SIG-M5 (cell line): ENCODE measurements around the gene GAGE10.
"Not testable (repeated sequence)": the region's sequence is repeated elsewhere in the genome, so short reads cannot be mapped to it uniquely, and the experiment has no call there.

Experiments used
- DNase-seq: peaks from one replicate; lab custom pipeline; 2025; lab: John Stamatoyannopoulos, UW

GAGE10 gene

DNA sequence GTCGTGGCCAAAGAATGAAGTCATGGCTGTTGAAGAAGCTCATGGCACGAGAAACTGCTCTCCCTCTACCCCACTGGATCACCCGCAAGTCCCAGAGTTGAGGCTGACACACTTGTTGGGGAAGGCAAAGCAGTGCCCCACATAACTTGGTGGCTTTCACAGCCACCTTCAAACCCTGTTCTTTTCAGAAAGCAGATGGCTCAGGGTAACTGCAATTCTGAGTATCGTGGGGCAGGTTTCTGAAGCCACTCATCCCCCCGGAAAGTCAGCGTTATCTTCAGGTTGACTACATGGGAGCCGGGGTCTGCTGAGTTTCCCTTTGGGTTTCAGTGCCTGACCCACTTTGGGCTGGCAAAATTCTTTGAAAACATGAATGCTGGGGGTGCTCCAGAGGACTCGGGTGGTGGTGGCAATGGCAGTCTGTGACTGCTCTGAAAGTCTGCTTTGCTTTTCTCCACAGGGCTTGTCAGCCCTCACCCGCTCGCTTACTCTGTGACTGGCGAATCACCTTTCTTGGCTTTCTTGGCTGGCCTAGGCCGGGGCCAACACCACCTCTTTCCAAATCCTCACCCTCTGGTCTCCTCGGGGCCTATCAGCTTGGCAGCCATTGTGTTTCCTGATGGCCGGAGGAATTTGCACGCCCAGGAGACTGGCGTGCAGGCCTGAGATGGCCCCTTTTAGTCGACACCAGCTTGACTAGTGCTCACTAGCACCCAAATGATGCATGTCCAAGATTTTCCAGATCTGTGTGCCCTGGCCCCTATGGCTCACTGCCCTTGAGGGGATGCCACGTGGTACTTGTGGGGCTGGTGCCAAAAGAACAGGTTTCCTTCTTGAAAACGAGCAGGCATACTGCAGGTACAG, 26.5 kb upstream of the GAGE10 start:
- DNase-seq = no peak

DNA sequence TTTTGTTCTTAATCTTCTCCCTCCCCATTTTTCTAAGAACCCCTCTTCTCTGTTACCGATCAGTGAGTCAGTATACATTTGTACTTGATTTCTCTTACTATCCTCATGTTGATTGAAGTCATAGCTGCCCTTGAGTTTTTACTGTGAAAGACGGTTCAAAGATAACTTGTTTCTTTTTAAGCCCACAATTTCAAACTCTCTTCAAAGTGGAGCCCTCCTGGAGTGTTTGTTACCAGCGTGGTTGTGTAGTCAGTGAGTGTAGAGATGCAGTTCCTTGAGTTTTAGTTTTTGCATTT, 26.0 kb upstream of the GAGE10 start:
- no peak for DNase-seq

- no peak for DNase-seq
These were observed 25.4 kb upstream of the GAGE10 start for GRCh38 chrX:49278081-49278480.

- no peak for DNase-seq
These were observed 20.8 kb upstream of the GAGE10 start for GRCh38 chrX:49282647-49283011.

- DNase-seq = no peak
These were observed 19.2 kb upstream of the GAGE10 start for GRCh38 chrX:49284212-49284611.

DNA sequence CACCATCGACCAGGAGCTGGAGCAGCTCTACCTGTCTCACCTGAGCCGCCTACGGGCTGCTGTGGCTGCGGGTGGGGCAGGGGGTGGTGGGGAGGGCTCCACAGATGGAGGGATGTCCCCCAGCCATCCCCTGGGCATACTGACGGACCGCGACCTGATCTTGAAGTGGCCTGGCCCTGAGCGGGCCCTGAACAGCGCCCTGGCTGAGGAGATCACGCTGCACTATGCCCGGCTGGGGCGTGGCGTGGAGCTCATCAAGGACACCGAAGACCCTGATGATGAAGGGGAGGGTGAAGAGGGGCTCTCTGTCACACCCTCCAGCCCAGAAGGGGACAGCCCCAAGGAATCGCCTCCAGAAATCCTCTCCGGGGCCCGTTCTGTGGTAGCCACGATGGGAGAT, 17.3 kb upstream of the GAGE10 start:
- DNase-seq = no peak

DNA sequence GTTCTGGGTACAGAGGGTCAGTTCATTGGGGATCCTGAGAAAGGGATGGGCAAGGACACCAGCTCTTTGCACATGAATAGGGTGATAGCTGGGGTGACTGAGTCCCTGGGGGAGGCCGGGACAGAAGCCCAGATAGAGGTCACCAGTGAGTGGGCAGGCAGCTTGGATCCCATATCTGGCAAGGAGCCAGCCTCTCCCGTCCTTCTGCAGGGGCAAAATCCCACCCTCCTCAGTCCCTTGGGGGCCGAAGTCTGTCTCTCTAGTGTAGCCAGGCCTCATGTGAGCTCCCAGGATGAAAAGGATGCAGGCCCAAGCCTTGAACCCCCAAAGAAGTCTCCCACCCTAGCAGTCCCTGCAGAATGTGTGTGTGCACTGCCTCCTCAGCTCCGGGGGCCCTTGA, 16.9 kb upstream of the GAGE10 start:
- DNase-seq = no peak

DNA sequence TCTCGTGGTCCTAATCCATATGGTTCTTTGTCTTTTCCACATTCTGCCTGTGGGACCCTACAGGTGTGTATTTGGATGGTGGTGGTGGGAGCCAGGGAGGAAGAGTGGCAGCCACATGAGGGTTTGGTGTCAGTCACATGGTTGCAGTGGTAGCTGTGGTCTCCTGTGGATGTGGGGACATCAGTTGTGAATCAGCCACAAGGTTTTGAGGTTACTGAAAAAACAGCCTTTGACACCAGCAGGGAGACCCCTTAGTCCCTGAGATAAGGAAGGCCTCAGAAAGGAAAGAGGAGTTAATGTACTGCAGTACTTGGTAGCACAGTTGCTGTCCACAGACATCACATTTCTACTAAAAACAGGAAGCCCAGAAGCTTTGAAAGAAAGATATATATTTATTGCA, 15.8 kb upstream of the GAGE10 start:
- no peak for DNase-seq

DNA sequence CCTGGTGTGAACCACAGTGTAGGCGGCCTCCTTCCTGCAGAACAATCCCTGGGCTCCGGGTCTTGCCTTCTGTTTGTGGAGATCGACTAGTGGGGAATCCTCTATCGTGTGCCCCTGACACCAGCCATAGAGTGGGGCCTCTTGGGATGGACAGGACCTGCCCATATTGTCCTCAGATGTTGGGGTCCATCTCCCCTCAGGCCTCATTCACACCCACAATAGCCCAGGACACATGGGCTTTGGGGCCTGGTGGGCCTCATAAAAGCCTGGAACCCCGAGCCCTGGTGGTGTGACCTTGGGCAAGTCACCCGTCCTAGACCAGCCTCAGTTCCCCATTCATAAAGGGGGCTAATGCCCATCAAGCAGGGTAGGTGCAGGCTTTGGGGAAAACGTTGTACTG, 13.2 kb upstream of the GAGE10 start:
- DNase-seq = no peak

- no peak for DNase-seq
These were observed 11.7 kb upstream of the GAGE10 start for GRCh38 chrX:49291615-49292337.

DNA sequence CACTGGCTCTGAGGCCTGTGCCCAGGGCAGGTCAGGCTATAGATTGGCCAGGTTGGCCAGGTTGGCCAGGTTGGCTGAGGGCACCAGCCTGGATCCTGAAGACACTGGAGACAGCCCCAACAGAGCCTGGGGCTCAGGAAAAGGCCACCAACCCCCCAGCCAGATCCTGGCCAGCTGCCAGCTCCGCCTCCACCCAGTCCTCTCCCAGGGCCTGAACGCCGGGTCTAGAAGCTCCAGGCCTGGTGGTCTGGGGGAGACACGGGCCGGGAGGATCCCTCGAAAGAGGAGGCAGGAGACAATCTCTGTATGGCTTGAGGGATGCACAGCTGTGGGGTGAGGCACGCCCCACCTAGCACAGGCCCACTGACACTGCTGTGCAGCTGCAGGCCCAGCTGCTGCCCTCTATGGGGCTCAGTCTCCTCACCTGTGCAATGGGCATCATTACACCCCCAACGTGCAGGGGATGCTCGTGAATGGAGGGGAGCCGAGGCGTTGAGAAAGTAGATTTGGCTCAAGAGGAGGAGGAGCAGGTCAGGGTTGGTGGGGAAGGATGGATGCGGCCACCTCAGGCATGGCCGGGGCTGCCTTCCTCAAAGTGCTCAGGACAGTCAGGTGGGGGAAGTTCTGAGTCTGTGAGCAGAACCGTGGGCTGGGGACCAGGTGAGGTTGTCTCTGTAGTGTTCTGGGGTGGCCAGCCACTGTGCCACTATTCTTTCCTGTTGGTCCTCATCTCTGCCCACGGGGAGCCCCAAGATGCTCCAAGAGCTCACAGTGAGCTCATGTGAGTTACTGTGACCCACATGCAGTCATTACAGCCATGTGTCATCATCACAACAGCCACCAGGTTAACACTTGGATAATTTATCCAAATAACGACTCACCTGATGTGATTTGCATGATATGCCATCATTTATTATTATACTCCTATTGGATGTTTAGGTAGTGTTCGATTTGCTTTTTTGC, 10.8 kb upstream of the GAGE10 start:
- DNase-seq = no peak

DNA sequence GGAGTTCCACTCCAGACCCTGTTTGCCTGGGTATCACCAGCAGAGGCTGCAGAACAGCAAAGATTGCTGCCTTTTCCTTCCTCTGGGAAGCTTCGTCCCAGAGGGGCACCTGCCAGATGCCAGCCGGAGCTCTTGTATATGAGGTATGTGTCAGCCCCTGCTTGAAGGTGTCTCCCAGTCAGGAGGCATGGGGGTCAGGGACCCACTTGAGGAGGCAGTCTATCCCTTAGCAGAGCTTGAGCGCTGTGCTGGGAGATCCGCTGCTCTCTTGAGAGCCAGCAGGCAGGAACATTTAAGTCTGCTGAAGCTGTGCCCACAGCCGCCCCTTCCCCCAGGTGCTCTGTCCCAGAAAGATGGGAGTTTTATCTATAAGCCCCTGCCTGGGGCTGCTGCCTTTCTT, 4.2 kb upstream of the GAGE10 start:
- DNase-seq = not testable (repeated sequence)

DNA sequence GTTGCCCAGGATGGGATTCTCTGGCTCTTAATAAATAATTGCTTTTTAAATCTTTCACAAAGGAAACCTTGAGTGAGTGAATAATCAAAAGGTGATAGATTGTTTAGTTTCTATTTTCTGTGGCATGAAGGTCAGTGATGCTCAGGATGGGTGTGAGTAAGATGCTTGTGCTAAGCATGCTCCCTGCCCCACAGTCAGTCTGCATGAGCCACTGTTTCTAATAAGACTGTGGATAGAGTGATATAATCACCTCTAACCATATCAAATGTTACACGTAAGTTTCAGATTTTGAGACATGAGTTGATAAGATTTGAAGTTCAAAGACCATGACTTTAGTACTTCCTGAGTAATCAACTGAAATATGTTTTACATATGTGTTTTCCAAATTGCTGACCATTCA, 2.7 kb upstream of the GAGE10 start:
- DNase-seq = no peak

DNA sequence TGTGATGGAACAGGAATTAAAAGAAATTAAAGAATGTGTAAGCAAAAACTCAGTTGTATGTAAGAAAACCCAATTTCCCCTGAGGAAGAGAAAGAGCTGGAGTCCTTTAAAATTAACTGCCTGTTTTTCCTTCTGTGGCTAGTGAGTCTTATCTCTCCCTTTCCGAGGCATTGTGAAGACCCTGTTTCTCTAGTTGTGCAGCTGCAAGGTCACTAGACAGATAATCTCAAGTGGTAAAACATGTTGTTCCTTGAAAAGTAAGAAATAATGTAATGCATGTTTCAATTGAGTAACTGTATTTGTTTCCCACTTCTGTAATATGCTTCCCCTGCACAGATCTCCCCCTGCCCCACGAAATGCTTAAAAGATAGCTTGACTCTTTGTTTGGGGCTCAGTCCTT, 4.3 kb downstream of the GAGE10 start:
- DNase-seq = not testable (repeated sequence)

DNA sequence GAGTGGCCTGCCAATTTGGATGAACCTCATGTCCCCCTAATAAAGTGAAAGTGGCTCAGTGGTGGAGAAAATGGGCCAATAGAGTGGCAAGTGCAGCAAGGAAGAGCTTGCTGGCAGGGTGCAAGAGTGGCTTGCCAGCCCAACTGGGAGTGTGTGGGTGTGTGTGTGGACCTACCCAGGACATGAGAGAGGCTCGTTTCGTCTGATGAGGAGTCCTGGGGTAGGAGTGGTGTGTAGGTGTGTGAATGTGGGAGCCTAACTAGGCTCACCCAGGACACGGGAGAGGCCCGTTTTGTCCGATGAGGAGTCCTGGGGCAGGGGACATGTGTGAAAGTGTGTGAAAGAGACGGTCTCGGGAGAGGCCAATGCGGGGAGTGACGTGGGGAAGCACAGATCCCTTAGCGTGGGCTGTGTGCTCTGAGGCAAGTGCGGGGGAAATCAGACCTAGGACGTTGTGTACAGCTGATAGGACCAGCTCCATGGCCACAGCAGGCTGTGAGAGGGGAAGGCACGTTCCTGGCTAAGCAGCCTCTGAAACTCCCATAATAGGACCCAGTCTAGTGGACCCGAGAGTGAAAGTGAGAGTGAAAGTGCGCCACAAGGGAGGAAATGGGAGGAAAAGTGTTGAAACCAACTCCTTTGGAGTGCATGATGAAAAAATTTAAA, 5.3 kb downstream of the GAGE10 start:
- no peak for DNase-seq

DNA sequence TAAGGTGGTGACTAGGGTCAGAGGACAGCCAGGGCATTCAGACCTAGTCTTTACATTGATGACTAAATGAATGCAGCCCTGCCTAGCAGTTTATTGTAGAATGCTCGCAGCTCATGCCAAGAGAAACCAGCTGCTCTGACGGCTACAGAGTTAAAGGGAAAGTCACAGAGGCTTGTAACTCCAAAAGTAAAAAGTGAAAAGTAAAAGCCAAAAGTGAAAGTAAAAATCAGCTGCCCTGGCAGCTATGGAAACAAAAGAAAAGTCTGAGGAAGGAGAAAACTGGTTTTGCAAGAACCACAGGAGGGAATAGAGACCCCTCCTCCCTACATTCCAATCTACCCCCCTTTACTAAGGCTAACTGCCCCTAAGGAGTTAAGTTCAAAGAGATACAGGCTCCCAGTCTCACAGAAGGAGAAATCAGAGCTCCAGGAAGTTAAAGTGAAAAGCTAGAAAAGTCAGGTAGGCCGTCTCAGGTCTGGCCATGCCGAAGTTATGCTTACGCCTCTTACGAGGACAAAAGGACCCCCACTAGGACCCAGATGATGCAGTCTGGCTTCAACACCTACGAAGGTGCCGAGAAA, 6.0 kb downstream of the GAGE10 start:
- DNase-seq = no peak

- DNase-seq = no peak
These were observed 6.9 kb downstream of the GAGE10 start for GRCh38 chrX:49310371-49310770.

GRCh38 chrX:49312176-49312575, 8.7 kb downstream of the GAGE10 start:
- no peak for DNase-seq

- DNase-seq = no peak
These were observed 12.6 kb downstream of the GAGE10 start for GRCh38 chrX:49316085-49316484.

GRCh38 chrX:49321737-49322136, 18.3 kb downstream of the GAGE10 start, which contains the start of gene GAGE12J:
Gene GAGE12J (plus strand): TSS chrX:49322037. CDS start chrX:49323194, 1,157 bp downstream.
- not testable (repeated sequence) for DNase-seq

GRCh38 chrX:49322266-49322665, 18.8 kb downstream of the GAGE10 start:
- not testable (repeated sequence) for DNase-seq
